ENCODE data around the gene TRIM28.

The TRIM28 gene

DNA sequence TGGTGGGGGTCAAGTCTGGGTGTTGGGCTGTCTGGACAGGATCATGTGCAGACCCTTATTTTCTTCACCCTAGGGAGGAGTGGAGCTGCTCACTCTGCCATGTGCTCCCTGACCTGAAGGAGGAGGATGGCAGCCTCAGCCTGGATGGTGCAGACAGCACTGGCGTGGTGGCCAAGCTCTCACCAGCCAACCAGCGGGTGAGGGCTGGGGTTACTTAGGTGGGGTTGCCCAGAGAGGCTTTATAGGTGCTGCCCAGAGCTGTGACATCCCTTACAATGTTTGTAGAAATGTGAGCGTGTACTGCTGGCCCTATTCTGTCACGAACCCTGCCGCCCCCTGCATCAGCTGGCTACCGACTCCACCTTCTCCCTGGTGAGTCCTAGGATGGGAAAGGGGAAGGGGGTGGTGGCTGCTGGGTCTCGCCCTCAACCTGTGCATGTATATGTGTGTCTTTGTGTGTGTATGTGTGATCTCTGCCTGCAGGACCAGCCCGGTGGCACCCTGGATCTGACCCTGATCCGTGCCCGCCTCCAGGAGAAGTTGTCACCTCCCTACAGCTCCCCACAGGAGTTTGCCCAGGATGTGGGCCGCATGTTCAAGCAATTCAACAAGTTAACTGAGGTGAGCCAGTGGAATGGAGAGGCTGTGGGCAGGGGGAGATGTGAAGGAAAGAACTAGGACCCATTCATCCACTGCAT is 5.9 kb downstream of the TRIM28 start:
- no peak for DNase-seq (ENCODE audit: low read depth in 3 of 3)

DNA sequence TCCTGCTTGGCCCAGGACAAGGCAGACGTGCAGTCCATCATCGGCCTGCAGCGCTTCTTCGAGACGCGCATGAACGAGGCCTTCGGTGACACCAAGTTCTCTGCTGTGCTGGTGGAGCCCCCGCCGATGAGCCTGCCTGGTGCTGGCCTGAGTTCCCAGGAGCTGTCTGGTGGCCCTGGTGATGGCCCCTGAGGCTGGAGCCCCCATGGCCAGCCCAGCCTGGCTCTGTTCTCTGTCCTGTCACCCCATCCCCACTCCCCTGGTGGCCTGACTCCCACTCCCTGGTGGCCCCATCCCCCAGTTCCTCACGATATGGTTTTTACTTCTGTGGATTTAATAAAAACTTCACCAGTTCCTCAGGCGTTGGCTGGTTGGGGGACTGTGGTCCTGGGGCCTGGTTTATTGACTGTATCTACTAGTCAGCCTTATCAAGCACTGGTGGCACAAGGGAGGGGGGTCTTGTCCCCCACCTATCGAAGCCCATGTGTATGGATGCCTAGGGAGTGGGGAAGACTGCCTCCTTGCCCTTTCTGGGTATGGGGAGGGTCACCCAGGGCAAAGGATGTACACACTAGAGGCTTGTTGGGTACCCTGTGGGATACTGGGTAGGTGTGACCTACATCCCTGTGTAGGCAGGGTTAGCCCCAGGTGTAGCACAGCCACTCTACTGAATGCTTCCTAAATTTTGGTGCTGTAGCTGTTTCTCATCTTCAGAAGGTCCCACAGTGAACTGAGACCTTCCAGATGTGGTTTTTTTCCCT is 6.7 kb downstream of the TRIM28 start:
- no peak for DNase-seq (ENCODE audit: low read depth in 3 of 3)

DNA sequence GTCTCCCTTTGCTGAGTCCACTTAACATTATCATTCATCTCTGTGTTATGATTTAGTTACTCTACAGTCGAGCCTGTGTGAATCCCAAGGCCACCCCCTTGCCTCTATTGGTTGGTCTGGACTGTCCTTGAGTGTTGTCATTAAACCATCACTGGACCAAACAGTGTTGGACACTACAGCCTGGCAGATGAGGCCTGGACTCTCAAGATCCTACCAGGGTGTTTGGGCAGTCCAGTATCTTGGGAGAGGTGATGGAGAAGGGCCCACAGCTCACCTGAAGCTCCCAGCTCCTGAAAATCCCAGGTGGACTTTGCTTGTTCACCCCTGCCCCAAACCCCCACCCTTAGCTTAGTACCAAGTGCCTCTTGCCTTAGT is 7.2 kb downstream of the TRIM28 start:
- DNase-seq (ENCODE audit: low read depth in 3 of 3) = no peak

DNA sequence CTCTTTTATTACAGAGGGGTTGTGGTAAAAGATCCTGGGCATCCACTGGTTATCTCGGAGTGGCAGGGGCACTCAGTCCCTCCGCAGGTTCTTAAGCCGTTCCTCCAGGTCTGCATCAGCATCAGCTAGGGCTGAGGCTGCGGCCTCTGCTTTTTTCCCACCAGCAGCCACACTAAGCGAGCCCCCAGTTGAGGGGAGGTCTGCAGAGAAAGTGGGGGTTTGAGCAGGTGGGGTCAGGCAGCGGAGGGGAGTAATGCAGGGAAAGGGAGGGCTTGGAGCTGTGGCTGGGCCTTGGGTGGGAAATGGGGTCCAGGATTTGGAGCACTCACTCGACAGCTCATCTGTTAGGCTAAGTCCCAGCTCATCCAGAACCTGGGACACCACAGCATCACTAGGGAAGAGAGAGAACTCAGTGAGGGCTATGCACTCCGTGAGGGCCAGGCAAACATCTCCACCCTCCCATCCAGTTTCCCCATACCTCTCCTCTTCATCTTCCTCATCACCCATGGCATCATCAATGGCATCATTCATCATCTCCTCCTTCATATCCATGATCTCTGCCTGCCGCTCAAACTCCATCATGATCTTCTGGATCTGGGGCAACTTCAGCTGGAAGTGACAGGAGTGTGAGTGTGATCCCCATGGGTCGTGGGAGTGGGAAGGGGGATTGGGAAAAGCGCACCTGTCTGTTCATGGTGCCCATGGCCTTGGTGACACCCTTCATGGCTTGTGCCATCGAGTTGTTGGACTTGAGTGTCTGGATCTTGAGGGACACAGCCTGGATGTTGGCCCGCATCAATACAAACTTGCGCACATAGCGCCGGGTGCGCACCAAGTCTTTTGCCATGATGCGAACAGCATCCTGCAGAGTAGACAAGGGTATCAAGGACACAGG is 8.0 kb downstream of the TRIM28 start:
- DNase-seq (ENCODE audit: low read depth in 3 of 3) = no peak

DNA sequence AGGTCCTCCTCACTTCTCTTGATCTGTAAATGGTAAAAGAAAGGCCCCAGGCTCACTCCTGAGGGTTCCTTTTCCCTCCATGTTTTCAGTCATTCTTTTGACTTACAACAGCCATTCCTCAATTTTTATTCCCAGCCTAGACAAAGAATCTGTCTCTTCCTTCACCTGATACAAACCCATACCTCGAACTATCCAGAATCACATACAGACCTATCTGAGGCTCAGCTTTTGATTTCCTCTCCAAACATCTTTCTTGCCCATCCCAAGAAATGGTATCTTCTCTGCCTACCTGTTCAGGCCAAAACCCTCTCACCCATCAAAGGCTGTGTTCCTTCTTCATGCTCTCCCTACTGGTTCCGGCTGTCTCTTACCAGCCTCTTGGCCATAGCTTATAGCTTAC is 8.8 kb downstream of the TRIM28 start:
- DNase-seq (ENCODE audit: low read depth in 3 of 3) = no peak

DNA sequence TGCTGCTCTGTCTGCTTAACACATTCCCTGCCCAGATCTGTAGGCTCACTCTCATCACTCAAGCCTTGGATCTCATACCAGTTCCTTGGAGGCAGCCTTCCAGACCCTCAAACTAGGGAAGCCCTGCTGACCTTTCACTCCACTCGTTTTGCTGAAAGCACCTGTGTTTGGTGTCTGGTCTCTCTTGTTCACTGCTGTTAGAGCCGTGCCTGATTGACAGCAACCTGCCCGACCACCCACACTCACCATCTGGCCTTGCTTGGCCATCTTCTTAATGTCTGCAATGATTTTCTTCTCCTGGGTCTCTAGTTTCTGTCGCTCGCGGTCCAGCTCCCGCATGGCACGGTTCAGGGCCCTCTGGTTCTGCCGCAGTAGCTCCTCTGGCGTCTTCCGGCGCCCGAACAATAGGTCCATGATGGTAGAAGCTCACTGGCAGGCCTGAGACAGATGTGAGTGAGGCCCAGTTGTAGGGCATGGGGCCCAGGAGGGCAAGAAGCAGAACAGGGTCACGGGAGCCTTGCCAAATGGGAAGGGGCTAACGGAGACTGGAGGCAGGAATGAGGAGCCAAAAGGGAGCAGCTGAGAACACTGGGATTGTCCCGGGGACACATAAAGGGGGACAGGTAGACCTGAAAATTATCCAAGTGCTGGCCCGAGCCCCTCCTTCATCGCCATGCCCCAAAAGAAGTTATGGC is 10.1 kb downstream of the TRIM28 start:
- DNase-seq (ENCODE audit: low read depth in 3 of 3) = no peak

DNA sequence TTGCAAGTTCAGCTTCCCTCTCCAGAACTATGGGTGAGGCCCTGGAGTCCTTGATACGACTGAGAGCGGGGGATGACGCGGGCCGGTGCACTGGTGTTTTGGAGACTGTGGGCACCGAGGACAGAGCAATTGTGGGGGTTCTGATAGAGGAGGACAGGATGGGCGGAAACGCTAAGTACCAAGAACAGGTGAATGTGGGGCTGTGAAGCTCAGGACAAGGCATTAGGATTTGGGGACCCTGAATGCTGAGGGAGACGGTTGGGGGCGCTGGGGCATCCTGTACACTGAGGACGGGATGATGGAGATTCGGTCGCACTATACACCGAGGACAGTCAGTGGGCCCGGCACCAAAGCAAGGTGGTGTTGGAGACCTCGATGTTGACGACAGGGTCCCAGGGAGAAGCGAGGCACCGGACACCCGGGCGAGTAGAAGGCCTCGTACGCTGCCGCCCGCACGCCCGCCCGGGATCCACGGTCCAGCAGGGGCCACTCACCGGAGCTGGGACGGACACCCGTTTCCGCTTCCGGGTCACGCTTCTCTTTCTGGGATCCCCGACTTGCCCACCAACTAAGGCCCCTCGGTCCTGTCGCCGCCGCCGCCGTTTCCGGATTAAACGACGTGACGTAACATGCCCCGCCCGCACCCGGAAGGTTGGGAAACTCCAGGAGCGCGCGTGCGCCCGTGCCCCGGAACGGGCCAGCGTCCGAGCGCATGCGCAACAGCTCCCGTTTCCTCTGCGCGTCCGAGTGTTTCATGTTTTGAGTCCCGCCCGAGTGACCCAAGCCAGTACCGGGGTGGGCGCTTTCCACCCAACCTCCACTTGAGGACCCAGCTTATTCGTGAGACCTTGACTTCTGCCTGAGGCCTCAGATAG is 10.9 kb downstream of the TRIM28 start, which contains the start of gene CHMP2A:
Gene CHMP2A (minus strand): TSS at position 612 of the 875 bp plus-strand sequence. CDS start 893 bp downstream, outside the sequence.
- peak; percentile 97 to 98 (median 98) for DNase-seq (ENCODE audit: low read depth in 3 of 3)

DNA sequence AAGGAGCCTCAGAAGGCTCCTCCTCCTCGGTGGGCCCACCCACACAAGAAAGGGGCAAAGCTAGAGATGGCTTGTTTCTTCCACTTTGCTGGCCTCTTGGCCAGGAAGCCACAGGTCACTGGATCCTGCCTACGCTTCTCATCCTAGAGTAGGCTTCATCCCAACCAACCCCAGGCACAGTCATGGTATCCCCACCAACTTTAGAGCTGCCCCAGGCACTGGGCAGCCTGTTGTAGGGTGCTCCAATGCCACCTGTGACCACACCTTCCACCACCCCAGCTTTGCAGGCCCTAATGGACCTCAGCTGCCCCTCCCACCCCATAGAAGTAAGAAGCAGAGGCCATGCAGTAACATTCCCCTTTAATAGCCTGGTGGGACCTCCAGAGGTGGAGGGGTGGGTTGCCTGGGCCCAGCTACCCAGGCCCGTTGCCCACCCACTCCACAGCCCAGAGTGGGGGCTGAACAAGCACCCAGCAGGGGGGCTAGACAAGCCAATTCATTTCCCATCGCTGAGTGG is 11.6 kb downstream of the TRIM28 start:
- no peak for DNase-seq (ENCODE audit: low read depth in 3 of 3)

DNA sequence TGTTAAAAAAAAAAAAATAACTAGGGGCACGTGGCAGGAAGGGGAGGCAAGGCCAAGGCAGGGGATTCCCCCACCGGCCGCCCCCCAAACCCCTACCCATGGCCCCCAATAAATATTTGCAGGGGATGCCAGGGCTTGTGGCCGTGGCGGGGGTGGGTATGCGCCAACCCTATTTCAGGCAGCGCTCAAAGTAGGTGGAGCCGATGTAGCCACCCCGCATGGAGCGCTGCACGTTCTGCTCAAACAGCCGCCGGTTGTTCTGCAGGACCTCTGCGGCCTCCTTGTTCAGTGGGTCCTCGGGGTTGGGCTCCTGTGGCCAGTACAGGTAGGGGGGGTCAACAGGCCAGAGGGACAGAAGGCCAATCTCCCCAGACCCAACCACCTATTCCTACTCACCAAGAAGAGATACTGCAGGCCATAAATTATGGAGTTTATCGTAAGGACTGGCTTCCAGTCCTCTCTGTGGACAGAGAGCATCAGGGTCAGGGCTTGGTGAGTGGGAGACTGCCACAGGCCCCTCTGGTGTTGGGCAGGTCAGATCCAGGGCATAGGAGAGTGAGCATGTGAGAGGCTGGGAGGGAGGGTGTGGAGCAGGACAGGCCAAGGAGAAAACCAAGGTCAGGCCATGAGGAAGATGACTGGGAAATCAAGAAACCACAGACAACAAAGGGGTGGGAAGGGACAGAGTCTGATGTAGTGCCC is 12.2 kb downstream of the TRIM28 start:
- DNase-seq (ENCODE audit: low read depth in 3 of 3) = no peak

DNA sequence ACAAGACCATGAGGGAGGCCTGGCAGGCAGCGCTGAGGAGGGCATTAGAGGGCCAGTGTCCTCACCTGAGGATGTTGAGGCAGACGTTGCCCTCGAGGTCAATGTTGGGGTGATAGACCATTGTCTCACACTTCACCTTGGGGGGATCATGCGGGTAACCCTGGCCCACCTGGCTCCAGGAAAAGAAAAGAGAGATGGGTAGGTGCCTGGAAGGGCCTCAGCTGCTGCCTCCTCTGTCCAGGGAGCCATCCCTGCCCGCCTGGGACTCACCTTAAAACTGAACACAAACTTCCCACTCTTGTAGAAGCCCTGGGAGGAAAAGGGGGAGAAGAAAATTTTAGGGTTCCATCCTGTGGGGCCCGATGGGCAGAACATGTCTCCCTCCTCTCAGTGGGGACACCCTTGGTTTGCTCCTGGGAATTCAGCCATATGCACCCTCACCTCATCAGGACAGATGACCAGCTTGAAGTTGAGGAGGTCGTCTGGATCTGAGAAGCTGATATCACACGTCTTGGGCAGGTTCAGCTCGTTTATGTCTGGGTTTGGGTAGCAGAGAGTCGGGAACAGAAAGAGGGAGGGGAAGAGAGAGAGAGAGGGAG is 12.9 kb downstream of the TRIM28 start:
- DNase-seq (ENCODE audit: low read depth in 3 of 3) = no peak

DNA sequence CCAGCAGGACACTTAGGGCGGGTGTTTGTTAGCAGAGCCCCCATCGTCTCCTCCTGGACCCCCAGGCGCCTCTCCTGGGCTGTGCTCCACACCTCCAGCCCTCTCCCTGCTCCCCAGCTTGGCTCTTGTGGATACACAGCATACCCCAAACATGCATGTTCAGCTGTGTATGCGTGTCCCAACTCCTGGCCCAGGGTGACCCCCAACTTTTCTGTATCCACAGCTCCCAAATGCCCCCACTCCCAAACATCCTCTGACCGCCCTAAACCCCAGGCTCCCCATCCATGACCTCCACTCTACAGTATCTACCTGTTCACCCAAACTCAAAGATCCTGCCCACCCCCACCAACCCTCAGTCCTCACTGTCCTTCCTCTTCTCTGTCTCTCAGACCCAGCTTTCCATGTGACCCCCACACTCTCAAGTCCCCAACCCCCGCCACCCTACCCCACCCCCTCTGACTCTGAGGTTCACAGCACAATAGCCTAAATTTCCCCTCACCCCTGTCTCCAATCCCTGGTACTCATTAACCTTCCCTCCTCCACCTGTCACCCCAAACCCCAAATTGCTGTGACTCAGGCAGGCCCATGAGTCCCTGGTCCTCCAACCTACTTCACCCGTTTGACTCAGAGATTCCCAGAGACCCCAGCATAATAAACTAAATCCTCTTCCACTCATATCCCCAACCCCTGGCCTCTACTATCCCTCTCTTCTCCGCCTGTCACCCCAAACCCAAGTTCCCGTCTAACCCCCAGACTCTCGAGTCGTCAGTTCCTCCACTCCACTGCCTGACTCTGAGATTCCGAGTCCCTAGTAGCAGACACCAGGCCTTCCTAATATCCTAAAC is 13.6 kb downstream of the TRIM28 start:
- no peak for DNase-seq (ENCODE audit: low read depth in 3 of 3)

DNA sequence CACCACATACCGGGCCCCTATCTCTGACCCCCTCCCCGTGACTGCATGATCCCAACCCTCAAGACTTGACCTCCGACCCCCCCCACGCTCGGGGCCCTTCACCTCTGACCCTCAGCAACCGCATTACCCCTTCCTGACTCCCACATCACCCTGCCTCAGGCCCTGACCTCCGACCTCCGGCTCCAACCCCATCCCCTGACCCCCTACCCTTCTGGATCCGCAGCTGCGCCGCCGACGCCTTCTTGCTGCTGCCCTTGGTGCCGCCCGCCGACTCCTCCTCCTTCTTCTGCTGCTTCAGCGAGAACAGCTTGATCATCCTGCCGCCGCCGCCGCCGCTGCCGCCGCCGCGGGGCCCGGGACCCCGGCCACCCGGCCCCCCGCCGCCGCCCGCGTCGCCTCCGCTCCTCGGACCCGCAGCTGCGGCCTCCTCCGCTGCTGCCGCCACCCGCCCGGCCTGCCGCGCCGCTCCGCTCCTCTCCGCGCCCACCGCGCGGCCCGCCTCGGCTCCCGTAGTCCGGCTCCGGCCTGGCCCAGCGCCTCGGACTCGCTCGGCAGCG is 14.3 kb downstream of the TRIM28 start, which contains the start of gene UBE2M:
Gene UBE2M (minus strand): TSS at position 546 of the 557 bp plus-strand sequence. CDS start 230 bp downstream, at position 316.
- peak in 1 of 3 donors; percentile 60 for DNase-seq (ENCODE audit: low read depth in 3 of 3)

DNA sequence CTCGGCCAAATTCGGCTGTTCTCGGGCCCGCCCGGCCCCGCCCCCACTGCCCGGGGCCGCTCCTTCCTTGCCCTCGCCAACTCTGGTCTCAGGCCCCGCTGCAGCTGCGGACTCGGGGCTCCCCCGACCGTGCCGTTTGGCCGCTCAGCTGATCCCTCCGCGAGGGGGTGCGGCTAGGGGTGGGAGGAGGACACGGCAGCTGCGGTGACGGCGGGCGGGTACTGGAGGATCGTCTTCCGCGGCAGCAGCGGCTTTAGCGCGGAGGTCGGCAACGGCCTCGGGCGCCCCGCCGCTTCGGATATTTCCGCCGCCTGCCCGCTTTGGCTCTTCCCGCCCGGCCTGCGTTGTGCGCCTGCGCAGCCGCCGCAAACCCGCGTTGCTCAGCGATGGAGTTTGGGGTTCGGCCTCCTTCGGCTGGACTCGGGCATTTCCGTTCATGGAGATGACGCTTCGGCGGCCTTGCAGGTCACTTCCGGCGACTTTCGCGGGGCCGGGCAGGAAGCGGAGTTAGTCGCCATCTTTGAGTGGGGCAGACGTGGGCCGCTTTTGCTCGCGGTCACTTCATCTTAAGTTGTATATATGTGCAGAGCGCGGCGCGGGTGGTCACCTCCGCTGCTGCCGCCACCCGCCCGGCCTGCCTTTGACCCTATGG is 14.9 kb downstream of the TRIM28 start:
- peak; percentile 99 for DNase-seq (ENCODE audit: low read depth in 3 of 3)

DNA sequence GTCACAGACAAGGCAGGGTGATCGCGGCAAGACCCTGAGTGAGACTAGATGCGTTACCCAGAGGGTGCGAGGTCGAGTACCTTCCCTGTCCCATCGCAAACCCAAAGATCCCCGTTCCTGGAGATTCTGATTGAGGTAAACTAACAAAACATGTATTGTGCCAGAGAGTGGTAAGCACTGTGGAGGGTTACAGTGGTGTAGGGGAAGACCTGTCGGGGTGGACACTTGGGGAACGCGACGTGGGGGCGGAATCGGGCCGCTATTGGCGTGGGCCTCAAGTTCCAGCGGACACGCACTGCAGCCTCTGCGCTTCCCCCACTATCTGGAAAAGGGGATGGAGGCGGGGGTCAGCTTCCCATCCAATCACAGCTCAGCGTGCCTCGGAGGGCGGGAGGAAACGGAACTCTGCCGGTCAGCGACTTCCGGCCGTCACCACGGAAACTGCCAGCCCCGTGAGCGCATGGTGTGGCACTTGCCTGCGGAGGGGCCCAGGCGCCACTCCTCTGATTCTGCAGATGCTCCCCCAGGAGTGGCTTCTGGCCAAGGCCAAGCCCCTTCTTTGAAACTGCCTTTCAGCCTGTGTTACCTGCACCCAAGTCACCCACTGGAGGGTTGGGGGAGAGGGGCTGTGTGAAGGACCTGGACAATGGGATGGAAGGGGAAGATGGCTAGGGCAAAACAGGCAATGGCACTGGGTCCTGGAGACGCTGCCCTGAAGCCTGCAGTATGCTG is 15.6 kb downstream of the TRIM28 start:
- DNase-seq (ENCODE audit: low read depth in 3 of 3) = peak; percentile 62 to 72 (median 70)

DNA sequence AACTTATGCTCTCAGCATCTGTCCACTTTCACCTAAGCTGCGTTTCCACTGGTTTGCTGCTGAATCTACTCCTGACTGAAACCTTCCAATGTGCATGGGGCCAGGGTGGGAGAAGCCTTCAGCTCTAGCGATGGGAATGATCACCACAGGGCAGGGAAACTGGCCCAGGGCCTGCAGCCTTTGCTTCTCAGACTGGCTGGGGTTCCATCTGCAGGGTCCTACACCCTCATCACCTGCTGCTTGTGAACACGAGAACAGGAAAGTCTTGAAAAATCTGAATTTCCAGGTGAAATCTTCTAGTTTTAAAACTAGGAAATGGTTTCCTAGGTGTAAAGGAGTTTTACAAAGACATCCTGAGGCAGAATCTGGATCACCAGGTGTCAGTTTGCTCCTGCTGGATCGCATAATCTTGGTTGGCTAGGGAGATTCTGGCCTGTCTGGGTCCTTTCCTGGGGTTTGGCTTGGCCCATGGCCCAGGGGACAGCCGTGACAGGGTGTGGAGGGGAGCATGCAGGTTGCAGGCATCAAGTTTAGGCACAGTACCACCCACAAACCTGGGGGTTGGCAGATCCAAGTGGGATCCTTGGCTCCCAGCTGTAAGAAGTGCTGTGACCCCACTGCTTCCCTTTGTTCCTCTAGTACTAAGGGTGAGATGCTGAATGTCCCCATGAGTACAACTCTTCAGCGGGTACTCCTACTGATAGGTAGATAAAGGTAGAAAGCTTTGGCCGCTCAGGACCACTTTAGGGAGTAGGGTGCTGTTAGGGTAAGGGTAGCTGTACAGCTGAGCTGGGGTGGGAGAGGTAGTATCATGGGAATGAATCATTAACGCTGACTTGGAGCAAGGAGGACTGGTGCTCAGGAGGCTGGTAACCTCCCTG is 16.4 kb downstream of the TRIM28 start:
- no peak for DNase-seq (ENCODE audit: low read depth in 3 of 3)

DNA sequence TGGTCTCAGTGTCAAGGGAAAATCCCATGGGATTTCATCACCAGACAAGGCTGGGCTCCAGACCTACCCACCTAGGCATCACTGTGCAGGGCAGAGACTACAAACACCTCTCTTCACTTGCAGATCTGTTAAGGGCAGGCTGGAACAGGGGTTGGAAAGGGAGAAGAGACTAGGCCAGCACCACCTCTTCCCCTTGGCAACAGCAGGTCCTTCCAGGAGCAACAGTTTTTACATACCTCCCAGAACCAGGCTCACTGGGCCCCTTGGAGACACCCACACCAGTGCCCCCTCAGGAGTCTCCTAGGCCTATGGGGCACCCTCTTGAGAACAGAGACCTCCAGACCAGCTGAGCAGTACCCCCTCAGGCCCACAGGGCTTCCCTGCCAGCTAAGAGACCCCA is 17.1 kb downstream of the TRIM28 start:
- DNase-seq (ENCODE audit: low read depth in 3 of 3) = no peak

All from stimulated activated CD4-positive, alpha-beta T cell treated with anti-CD3 and anti-CD28 coated beads, TNF-alpha, amount 100 ng/mL, for 48 hours (primary cell).